Suprapubic skin (tissue), 2 donors: Measurements from ENCODE around the gene TCERG1L.

ENCODE experiments used
- EP300 ChIP-seq: sonication (generic); formaldehyde crosslinking; IDR thresholded peaks from one replicate; pipeline ENCODE4 v1.6.1; 2017; ENCODE audit warnings: antibody characterized with exemption
- POLR2A ChIP-seq, 2 donors: fragments of 450-650 bp; IDR thresholded peaks; one replicate each; pipeline ENCODE4 v1.6.1; 2017; ENCODE audit warnings: antibody characterized with exemption in 2 of 2, mild to moderate bottlenecking in 2 of 2, moderate library complexity in 2 of 2

GRCh38 chr10:131155218-131155875 is 156.2 kb downstream of the TCERG1L start:
- TF ChIP-seq POLR2A (IDR thresholded peaks at IDR 0.05) (no peak), EP300 (no peak)
